ENCODE data around the gene NAPSA. TPM values are rescaled to one million over a fixed set of nuclear protein-coding genes. Genes with fewer than 3 reads are reported as not detected.

The NAPSA gene
- total and polyA plus RNA-seq, 2 donors (not counting 3 experiments of a cell fraction or from before 2014, with no cell fraction given) = 0.19 TPM; not detected in 1

DNA sequence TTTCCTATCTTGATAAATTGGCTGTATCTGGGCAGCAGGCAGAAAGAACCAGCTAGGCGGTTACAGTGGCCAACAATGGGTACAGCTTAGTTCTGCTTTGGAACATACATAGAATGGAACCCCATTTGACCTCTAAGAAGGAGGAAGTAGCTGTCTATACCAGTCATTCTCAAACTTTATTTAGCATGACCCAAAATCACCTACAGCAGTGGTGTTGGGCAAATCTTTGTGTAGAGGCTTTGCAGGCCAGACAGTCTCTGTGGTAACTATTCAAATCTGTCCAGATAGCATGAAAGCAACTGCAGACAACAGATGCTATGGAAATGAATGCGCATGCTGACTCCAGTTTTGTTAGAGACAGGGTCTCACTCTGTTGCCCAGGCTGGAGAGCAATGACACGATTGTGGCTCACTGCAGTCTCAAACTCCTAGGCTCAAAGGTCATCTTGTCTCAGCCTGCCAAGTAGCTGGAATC is 24.3 kb downstream of the NAPSA start:
- no peak overlapping the region for H3K9ac ChIP-seq (replicated peaks; ENCODE audit: extremely low read depth, insufficient read depth, low read length)
- intact Hi-C loops (cut with micrococcal nuclease) = no loop called here
- no peaks in the 10 kb centered on the region for H3K36me3 ChIP-seq (ENCODE audit: control insufficient read depth in 2 of 2, extremely low read depth in 1 of 2, insufficient read depth in 2 of 2, low read length in 2 of 2)
- H2AFZ ChIP-seq (ENCODE audit: low read depth, low read length) = no peak overlapping the region
- TF ChIP-seq POLR2AphosphoS5 (IDR thresholded peaks at IDR 0.05; ENCODE audit: insufficient read depth, low read depth, low read length) (no peak), MYC (IDR thresholded peaks at IDR 0.05; ENCODE audit: low read depth, low read length) (no peak), JUN (IDR thresholded peaks at IDR 0.05; ENCODE audit: borderline replicate concordance, insufficient read depth, insufficient read length, low read depth) (no peak), EZH2 (IDR thresholded peaks at IDR 0.05; ENCODE audit: borderline replicate concordance, low read depth, low read length, severe bottlenecking) (no peak), FOS (IDR thresholded peaks at IDR 0.05; ENCODE audit: borderline replicate concordance, insufficient read depth, low read length) (no peak), POLR2A (IDR thresholded peaks at IDR 0.05; ENCODE audit: low read depth, low read length) (no peak), GATA2 (IDR thresholded peaks at IDR 0.05; ENCODE audit: insufficient read depth, insufficient read length, low read depth, low read length) (no peak)
- TF ChIP-seq, protein P1, sequence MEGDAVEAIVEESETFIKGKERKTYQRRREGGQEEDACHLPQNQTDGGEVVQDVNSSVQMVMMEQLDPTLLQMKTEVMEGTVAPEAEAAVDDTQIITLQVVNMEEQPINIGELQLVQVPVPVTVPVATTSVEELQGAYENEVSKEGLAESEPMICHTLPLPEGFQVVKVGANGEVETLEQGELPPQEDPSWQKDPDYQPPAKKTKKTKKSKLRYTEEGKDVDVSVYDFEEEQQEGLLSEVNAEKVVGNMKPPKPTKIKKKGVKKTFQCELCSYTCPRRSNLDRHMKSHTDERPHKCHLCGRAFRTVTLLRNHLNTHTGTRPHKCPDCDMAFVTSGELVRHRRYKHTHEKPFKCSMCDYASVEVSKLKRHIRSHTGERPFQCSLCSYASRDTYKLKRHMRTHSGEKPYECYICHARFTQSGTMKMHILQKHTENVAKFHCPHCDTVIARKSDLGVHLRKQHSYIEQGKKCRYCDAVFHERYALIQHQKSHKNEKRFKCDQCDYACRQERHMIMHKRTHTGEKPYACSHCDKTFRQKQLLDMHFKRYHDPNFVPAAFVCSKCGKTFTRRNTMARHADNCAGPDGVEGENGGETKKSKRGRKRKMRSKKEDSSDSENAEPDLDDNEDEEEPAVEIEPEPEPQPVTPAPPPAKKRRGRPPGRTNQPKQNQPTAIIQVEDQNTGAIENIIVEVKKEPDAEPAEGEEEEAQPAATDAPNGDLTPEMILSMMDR (IDR thresholded peaks at IDR 0.05; ENCODE audit: extremely low read depth in 1 of 2, insufficient read depth in 1 of 2, low read depth in 1 of 2, low read length in 2 of 2) = no peak
- TF ChIP-seq, protein P2, sequence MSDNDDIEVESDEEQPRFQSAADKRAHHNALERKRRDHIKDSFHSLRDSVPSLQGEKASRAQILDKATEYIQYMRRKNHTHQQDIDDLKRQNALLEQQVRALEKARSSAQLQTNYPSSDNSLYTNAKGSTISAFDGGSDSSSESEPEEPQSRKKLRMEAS (IDR thresholded peaks at IDR 0.05; ENCODE audit: insufficient read depth, insufficient read length) = no peak
- no TSS peak for BruUV-seq (replicated peaks)
- POLR2A ChIA-PET = no interaction called here
- no peaks in the 10 kb centered on the region for H3K9me1 ChIP-seq (replicated peaks; ENCODE audit: control insufficient read depth, extremely low read depth, insufficient read depth, low read length)
- no peaks in the 10 kb centered on the region for H3K27me3 ChIP-seq (ENCODE audit: control insufficient read depth in 2 of 2, insufficient read depth in 2 of 2, low read length in 2 of 2)
- no peak for DNase-seq (ENCODE audit: low read depth, low spot score)
- no peak overlapping the region for H3K27ac ChIP-seq (ENCODE audit: insufficient read depth, low read depth, low read length)
- CTCF ChIA-PET = interaction anchor here (1.6 kb wide), 1 partner anchor 16 kb away, joined by 6 read pairs; no protein-coding TSS in a partner anchor
- H3K4me1 ChIP-seq (ENCODE audit: control insufficient read depth, extremely low read depth, insufficient read depth, low read length) = no peaks in the 10 kb centered on the region
- H4K20me1 ChIP-seq (replicated peaks; ENCODE audit: control insufficient read depth, extremely low read depth, insufficient read depth, low read length) = no peaks in the 10 kb centered on the region
- no peaks in the 10 kb centered on the region for H3K9me3 ChIP-seq (replicated peaks; ENCODE audit: control insufficient read depth, insufficient read depth, low read length)
- H3K4me2 ChIP-seq (ENCODE audit: insufficient read depth, low read length) = no peak overlapping the region
- no peak overlapping the region for H3K4me3 ChIP-seq (replicated peaks in 1 of 3; ENCODE audit: insufficient read depth in 1 of 3, low read depth in 1 of 3, low read length in 3 of 3)
- no peak for FAIRE-seq
- dilution Hi-C loops (cut with MboI; ENCODE audit: extremely low pct_ligation_motif_present, low sequenced_read_pairs) = no loop called here
- no peaks in the 10 kb centered on the region for H3K79me2 ChIP-seq (ENCODE audit: control insufficient read depth, insufficient read depth, low read length)

Data from endothelial cell of umbilical vein (primary cell).